Posterior vena cava (tissue), 2 donors: ENCODE results near the gene TBX4. TPM values are rescaled to one million over a fixed set of nuclear protein-coding genes. Genes with fewer than 3 reads are reported as not detected.

Source experiments
- DNase-seq: peaks from one replicate; pipeline ENCODE4 v3.0.0-alpha.2; 2020; ENCODE audit warnings: low spot score
- intact Hi-C, 2 donors: fragments of 100-400 bp; cut with DNase I; formaldehyde crosslinking; loops; one replicate each; pipeline versions ENCODE4 v1.14.1 to v1.14.2; 2022 to 2023
- long read RNA-seq, 2 donors: library from polyadenylated mRNA; unstranded; transcript quantifications; one replicate each; pipeline ENCODE4 v2.0.0, GENCODE V29; 2020 to 2021
- total RNA-seq, 2 donors: library from RNA; stranded (reverse); fragmentation: NEBNext Ultra II Directional; extraction: Animal tissue kit (Norgen Biotek cat#: 25700); gene quantifications; one replicate each; pipeline ENCODE4 v1.2.1, GENCODE V29; 2021
- donor health status: DM: yes; HTN: yes; CAD: no.
- donor health status: DM: yes; HTN: yes; CAD: no.

Gene TBX4
- under 1 TPM in 1 of 2 donors, not detected in 1; 0.24 TPM for total RNA-seq
- long read RNA-seq, donor 1, partial matches to known transcripts = 1 of 1 reads
- long read RNA-seq, donor 1, other reads (novel, unspliced or antisense) = 0 of 1 reads
- long read RNA-seq, donor 2 = 0 reads

DNA sequence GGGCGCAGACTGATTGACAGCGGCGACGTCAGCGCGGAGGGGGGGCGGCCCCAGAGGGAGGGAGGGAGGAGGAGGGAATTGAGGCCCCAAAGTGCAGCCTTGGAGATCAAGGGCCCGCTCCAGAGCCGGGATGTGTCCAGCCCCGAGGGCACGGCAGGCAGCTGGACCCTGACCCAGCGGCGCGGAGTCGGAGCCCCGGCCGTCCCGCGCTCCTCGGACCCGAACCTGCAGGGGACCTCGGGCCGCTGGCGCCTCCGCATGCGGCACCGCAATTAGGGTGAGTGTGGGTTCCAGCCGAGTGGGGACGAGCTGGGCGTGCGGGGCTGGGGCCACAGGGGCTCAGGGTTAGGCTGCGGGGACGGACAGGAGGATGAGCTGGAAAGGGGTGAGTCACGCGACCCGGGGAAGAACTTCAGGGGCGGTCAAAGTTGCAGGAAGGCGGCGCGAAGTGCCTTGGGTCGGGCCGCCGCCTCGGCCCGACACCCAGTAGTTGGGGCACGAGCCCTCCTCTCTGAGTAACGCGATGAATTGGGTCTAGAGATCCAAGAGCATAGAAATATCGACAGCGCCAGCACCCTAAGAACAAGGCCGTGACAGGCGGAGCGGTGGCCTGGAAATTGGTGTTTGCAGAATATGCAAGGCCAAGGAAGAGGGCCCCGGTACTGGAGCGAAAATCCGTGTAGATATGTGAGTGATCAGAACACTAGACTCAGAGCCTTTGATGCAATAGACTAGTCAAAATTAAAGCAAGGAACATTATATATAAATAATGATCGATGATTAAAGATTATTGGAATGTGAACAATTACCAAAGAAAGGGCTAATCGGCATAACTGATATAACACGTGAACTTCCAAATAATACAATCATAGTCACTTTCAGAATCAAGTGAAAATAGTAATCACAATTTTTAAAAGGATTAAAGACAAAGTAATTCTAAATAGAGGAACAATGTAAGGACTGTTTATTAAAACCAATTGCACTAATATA, at the start of gene TBX4:
Gene TBX4 (plus strand): TSS at position 122 of the 990 bp plus-strand sequence. CDS start 4,069 bp downstream, outside the sequence.
- no peak for DNase-seq
- intact Hi-C loops = loop anchor here in 1 of 2 donors (10.0 kb wide), 1 partner anchor 92 kb away; no protein-coding TSS in a partner anchor

DNA sequence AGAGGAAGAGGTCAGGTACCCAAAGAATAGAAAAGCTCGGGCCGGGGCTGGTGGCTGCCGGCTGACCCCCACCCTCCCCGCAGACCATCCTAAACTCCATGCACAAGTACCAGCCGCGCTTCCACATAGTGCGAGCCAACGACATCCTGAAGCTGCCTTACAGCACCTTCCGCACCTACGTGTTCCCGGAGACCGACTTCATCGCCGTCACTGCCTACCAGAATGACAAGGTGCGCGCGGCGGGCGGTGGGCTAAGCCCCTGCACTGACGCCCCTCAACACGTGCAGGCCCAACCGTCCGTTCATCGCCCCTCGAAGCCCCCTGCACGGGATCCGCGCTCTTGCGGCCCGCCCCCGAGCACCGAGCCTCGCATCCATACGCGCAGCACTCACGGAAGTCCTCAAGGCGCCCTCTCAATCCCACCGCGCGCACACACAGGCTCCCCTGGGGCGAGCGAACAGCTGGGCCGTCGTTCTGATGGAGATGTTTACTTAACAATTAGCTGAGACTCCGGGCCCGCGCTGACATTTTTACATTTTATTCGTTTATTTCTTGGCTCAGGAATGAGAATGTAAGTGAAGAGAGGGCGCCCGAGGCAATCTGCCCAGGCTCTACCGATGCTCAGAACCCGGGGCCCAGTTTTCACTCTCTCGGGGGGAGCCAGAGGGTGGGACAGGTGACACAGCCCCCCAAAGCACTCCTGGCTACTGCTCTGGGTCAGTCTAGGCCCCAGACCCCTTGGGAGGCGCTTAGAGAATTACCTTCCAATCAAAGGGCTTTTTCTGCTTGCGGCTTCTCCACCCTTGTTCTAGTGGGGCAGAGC, 49.0 kb upstream of the TBX4 start:
- intact Hi-C loops = no loop called here
- DNase-seq = no peak

DNA sequence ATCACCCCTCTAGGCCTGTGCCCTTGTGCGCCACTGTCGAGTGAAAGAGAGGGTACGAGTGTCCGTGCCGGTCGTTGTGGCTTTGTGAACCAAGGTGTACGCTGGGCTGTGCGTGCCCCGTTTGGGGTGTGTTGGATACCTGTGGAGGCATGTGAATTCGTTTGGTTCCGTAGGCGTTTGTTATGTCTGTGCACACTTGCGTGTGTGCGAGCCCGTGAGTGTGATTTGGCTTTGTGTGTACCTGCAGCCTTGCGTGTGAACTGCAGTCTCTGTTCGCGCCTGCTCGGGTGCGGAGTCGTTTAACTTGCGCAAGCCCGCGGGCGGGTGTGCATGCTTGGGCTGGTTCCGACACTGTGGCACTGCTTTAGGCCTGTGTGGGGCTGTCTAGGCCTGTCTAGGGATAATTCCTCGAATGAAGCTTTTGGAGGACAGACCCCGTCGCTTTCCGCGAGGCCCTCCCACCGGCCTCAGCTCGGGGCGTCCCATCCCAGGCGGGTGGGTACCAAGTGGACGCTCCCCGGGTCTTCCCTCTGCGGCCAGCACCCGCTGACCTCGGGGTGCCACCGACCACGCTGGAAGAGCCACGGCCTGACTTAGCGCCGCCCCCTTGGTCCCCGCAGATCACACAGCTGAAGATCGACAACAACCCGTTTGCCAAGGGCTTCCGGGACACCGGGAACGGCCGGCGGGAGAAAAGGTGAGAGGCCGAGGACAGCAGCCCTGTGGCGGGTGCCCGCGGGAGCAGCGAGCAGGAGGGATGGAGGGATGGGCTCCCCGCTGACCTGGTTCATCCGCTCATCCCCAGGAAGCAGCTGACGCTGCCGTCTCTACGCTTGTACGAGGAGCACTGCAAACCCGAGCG, 48.2 kb upstream of the TBX4 start:
- intact Hi-C loops = no loop called here

DNA sequence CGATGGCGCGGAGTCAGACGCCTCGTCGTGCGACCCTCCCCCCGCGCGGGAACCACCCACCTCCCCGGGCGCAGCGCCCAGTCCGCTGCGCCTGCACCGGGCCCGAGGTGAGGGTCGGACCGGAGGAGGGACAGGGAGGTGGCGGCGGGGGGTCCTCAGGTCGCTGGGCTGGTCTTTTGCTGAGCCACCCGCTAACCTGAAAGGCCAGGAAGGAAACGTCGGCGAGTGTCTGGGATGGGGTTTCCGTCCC, 47.6 kb upstream of the TBX4 start:
- intact Hi-C loops = no loop called here
- peak; percentile 73 for DNase-seq

More for the DNA sequence above, 48.2 kb upstream of the TBX4 start:
- DNase-seq = peak; percentile 79

DNA sequence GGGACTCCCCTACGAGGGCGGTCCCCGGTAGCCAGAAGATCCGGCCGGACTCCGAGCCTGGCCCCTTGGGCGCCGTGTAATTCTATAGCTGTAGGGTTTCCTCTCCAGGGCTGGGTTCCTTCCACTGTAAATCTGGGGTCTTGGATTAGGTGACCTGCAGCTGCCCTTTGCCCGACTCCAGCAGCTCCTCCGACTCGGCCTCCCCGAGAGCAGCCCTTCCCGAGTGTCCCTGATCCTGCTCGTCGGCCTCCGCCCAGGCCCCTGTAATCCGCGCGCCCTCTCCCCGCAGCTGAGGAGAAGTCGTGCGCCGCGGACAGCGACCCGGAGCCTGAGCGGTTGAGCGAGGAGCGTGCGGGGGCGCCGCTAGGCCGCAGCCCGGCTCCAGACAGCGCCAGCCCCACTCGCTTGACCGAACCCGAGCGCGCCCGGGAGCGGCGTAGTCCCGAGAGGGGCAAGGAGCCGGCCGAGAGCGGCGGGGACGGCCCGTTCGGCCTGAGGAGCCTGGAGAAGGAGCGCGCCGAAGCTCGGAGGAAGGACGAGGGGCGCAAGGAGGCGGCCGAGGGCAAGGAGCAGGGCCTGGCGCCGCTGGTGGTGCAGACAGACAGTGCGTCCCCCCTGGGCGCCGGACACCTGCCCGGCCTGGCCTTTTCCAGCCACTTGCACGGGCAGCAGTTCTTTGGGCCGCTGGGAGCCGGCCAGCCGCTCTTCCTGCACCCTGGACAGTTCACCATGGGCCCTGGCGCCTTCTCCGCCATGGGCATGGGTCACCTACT, 47.1 kb upstream of the TBX4 start:
- DNase-seq = peak; percentile 79
- intact Hi-C loops = no loop called here

DNA sequence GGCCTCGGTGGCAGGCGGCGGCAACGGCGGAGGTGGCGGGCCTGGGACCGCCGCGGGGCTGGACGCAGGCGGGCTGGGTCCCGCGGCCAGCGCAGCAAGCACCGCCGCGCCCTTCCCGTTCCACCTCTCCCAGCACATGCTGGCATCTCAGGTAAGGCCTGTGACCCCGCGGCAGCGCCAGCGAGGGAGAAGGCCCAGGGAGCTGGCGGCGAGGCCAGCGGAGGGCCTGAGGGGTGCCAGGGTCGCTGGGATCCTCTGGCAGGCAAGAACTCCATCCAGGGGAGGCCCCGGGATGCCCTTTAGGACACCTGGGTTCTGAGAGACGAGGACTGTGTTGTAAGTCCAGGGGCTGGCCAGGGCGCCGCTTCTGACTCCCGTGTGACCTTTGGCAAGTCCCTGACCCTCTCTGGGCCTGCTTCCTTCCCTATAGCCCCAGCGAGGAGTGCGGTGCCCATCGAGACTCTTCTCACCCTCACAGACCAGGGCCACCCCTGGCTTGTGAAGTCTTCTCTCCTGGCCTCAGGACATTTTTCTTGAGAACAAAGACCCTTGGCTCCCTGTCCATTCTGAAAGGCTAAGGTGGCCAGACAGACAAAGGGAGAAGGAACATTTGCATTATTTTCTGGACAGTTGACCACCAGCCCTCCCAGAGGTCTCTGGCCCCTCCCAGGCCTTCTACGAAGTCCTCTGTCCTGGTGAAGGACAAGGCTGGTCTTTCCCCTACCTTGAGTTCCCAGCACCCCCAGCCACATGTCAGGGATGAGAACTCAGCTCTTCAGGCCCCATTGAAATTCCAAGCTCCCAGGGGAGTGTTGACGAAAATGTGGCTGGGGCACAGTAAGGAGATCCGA, 46.3 kb upstream of the TBX4 start:
- intact Hi-C loops = no loop called here
- peak; percentile 55 for DNase-seq

DNA sequence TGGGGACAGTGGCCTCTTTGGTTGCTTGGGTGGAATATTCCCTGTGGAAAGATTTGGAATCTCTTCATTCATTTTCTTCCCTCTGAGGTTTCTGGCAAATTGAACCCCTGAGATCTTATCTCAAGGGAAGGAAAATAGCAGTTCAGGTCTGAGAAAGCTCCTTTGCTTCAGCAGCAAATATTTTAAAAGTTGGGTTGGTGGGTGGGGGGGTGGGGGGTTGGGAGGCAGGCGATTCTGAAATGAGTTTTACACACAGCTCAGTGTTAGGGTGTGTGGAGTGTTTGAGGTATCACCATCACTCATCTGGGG, 45.7 kb upstream of the TBX4 start:
- intact Hi-C loops = no loop called here
- no peak for DNase-seq

DNA sequence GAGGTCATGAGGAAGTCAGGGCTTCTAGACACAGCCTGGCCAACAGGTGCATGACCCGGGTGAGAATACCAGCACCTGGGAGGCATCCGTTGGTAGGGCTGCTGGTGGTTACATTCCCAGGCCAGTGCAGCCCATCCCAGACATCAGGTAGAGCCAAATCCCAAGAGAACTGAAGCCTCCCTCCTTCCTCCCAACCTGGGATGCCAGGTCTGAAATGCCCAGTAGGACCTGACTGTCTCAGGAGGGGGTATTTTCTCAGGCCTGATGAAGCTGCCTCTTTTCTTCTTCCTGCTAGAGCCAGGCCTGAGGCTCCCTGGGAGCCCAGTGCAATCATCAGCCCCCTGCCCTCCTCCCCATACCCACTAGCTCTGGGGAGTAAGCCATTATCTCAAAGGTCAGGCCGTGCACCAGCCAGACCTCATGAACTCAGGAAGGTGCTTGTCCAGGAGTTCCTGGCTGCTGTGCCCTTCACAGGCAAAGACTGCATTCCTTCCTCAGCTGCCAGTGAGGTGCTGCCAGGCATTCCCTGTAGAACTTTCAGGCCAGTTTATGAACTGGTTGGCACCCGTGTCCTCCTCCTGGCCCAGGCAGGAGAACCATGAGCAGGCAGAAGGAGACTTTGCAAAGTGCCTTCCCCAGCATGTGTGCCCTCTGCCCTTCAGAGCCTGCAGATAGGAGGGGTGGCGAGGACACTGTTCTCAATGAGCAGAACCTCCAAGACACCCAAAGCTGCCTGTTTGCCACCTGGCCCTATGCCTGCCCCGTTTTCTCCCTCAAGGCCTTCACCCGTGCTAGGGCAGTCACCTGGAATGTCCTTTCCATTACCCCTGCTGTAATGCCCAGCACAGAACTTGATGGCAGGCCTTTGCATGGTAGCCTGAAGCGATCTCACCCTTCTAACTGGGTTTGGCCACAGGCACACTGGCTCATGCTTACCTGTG, 45.0 kb upstream of the TBX4 start:
- peak; percentile 58 for DNase-seq
- intact Hi-C loops = no loop called here

DNA sequence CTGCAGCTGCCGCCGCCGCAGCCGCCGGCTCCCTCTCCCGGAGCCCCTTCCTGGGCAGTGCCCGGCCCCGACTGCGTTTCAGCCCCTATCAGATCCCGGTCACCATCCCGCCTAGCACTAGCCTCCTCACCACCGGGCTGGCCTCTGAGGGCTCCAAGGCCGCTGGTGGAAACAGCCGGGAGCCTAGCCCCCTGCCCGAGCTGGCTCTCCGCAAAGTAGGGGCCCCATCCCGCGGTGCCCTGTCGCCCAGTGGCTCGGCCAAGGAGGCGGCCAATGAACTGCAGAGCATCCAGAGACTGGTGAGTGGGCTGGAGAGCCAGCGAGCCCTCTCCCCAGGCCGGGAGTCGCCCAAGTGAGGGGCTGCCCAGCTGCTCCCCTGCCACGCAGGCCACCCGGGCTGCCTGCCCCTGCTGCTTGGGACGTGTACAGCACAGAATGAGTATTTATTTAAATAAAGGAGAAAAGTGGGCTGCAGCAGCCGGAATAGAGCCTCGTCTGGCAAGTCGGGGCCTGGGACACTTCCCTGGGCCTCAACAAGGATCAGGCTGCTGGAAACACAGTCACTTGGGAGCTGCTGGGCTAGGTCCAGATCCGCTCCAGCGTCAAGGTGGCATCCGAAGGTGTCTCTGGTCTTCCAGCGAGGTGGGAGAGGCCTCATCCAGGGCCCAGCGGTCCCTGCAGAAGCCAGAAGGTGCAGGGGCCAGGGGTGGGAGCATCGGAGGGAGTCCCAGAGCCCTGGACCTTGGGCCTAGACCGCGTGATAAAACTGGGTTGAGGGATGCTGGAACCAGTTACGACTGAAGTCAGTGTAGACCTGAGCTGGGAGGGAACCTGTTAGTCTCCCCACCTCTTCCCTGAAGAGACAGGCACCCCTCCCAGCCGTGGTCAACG, 43.8 kb upstream of the TBX4 start:
- intact Hi-C loops = no loop called here
- peak; percentile 77 for DNase-seq

DNA sequence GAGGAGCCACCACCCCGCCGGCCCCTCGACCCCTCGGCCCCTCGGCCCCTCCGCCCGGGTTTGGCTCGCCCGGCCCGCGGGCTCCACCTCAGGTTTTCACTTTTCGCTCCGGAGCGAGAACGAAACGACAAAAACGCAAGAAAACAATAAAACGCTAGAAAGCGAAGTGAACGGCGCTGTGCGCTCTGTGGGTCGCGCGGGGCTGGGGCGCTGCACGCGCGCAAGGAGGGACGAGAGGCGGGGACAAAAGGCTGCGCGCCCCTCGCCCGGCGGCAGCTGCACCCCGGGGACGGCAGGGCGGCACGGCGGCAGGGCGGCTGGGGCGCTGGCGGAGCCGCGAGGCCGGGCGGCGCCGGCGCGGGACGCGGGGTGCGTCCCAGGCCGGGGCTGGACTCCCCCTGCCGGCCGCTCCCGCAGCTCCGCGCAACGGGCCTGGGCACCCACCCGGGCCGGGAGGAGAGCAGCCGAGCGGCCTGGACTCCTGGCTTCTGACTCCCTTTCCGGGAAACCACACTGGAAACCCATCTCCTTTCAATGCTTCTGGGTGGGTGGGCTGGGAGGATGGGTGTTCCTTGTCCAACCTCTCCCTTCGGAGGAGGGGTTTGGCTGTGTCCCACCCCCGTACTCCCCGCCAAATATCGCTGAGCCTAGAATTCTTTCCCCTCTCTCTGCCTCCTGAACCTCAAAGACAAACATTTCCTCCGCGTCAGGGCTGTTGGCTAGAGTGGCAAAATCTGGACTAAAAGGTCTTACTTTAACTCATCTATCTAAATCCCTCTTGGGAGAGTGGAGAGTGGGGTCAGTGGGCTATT, 42.7 kb upstream of the TBX4 start:
- intact Hi-C loops = loop anchor here in 1 of 2 donors (5.0 kb wide), 1 partner anchor 143 kb away; no protein-coding TSS in a partner anchor
- DNase-seq = peak; percentile 82

DNA sequence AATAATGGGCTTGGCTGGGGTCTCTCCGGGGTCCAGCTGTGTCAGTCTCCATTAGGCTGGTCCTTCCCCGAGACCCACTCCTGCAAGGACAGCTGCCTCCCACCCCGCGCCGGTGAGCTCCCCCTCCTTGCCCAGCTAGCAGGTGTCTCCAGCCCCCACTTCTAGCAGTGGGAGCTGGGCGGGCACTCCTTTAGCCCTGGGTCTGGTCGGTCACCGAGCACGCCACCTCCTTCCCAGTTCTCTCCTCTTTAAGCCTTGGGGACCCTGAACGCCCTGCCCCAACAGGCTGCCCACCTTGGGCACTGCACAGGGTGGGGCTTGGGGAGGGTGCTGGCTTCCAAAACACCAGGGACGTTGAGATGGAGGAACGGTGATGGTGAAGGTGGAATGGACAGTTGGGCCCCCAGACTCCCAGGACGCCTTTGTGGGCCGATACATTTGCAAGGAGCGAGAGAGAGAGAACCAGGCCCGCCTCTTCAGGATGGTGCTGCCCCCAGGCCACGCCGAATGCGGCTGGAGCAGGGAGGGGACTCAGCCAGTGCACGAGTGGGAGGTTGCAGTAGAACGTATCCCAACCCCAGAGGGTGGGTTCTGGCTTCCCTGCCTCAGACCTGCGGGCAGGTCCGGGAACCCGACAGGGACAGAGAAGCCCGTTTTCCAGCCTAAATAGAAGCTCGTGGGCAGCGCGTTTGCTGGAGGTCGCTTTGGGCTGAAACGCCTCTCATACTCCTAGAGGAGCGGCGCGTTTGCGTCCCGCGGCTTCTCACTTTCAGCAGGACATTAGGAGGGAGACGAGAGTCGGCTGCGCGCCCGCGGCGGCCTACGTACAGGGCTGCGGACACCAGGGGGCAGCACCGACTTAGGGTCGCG, 41.8 kb upstream of the TBX4 start:
- intact Hi-C loops = loop anchor here in 1 of 2 donors (5.0 kb wide), 1 partner anchor 142 kb away; no protein-coding TSS in a partner anchor
- peak; percentile 91 for DNase-seq

DNA sequence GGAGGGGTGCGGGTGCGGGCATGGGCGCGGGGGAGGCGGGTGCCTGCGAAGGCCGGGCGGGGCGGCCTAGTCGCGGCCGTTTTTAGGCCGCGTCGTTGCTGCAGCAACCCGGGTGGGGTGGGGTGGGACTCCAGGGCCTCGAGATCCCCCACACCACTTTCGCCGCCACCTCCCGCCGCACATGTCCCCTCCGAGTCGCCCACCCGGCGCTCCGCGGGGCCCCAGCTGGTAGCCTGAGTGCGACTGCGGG, 41.3 kb upstream of the TBX4 start:
- intact Hi-C loops = loop anchor here in 1 of 2 donors (5.0 kb wide), 1 partner anchor 141 kb away; no protein-coding TSS in a partner anchor
- no peak for DNase-seq

DNA sequence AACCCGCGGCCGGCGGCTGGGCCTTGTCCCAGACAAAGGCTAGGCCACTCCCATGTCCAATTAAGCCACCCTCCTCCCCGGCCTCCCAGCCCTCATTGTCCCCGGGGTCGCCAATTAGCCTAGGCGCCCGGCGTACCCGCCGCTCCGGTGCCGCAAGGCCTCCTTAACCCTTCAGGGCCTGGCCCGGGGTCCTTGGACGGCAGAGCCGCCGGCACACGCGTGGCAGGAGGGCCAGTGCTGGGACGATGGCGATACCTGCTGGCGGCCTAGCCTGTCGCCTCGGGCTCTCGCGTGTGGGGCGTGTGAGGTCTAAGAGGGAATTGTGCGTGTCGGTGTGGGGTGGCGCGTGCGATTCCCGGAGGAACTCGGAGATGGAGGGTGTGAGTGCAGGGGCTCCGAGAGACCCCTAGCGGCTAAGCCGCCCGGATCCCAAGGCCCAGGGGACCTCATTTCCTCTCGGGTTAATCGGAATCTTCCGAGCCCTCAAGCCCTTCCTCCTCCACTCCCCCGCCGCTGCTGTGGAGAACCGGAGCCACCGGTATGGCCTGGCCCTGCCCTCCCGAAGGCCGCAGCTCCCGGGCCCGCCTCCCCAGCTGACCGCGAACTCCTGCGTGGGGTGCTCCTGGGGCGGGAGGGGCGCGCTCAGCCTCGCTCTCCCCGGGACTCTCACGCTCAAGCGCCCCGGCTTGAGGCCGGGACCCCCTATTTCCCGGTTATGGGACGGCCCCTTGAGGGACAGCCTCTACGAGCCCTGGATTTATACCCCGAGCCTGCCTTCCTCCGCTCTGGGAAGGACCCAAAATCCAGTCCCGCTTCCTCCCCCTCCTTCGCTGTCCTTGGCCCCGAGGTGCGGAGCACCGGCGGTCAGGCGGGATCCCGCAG, 40.7 kb upstream of the TBX4 start:
- intact Hi-C loops = loop anchor here in 1 of 2 donors (2.0 to 5.0 kb wide), 3 partner anchors 75 to 689 kb away; no protein-coding TSS in a partner anchor
- DNase-seq = peak; percentile 84
